GM10248 (cell line): ENCODE results near the gene EEF1AKMT1.

Experiments used
- CTCF ChIA-PET: fragments of 300-600 bp; sonication (Branson Sonifier 250); formaldehyde crosslinking; extraction: SDS; loops from one replicate; lab custom pipeline; 2021; ENCODE audit warnings: antibody characterized with exemption; lab: Yijun Ruan, JAX
- POLR2A ChIA-PET: fragments of 350-650 bp; sonication (Branson Sonifier 250); formaldehyde crosslinking; extraction: SDS; loops from one replicate; lab custom pipeline; 2020; ENCODE audit warnings: antibody characterized with exemption; lab: Yijun Ruan, JAX
- DNase-seq: peaks from one replicate; pipeline ENCODE4 v3.0.0; 2012; ENCODE audit errors: extremely low spot score
- CTCF ChIP-seq: IDR thresholded peaks from 2 replicates; pipeline ENCODE4 v1.5.1; 2012; ENCODE audit warnings: mild to moderate bottlenecking, low read depth; ENCODE audit errors: extremely low read depth, missing control alignments, control extremely low read depth

Gene EEF1AKMT1

GRCh38 chr13:20704459-20705069 is 69.2 kb downstream of the EEF1AKMT1 start:
- DNase-seq, result no peak
- no peak for TF ChIP-seq CTCF
- ChIA-PET POLR2A (interaction anchor here (0.6 kb wide), 1 partner anchor 947 kb away, joined by 4 read pairs; no protein-coding TSS in a partner anchor), CTCF (interaction anchor here (0.7 to 5.9 kb wide), 16 partner anchors 8 to 224 kb away, joined by 3 to 34 read pairs (median 4); partner anchors contain the start of gene CRYL1)

- ChIA-PET POLR2A (interaction anchor here (0.7 kb wide), 1 partner anchor 145 kb away, joined by 3 read pairs; no protein-coding TSS in a partner anchor), CTCF (interaction anchor here (0.6 to 5.9 kb wide), 17 partner anchors 9 to 225 kb away, joined by 3 to 34 read pairs (median 4); no protein-coding TSS in a partner anchor)
- peak; percentile 67 for TF ChIP-seq CTCF
- DNase-seq, result peak; percentile 90
These were observed 69.8 kb downstream of the EEF1AKMT1 start for GRCh38 chr13:20703780-20704458.

- CTCF ChIA-PET, result interaction anchor here (0.6 to 5.9 kb wide), 18 partner anchors 10 to 225 kb away, joined by 3 to 34 read pairs (median 4); no protein-coding TSS in a partner anchor
- peak; percentile 63 for DNase-seq
- POLR2A ChIA-PET, result interaction anchor here (0.7 kb wide), 1 partner anchor 144 kb away, joined by 3 read pairs; no protein-coding TSS in a partner anchor
These were observed 70.6 kb downstream of the EEF1AKMT1 start, which contains the start of gene IL17D for GRCh38 chr13:20702915-20703779. IL17D (plus strand) TSS chr13:20703699; CDS start chr13:20704002, 303 bp downstream.

GRCh38 chr13:20702530-20702914 is 71.2 kb downstream of the EEF1AKMT1 start:
- no peak for TF ChIP-seq CTCF

More at GRCh38 chr13:20702915-20703779, 70.6 kb downstream of the EEF1AKMT1 start, which contains the start of gene IL17D:
- TF ChIP-seq CTCF, result no peak

GRCh38 chr13:20701461-20701860 is 72.3 kb downstream of the EEF1AKMT1 start:
- no peak for TF ChIP-seq CTCF
- ChIA-PET POLR2A (no interaction called here), CTCF (interaction anchor here (1.2 to 5.9 kb wide), 4 partner anchors 11 to 117 kb away, joined by 3 to 34 read pairs (median 4); no protein-coding TSS in a partner anchor)
- no peak for DNase-seq

More at GRCh38 chr13:20702530-20702914, 71.2 kb downstream of the EEF1AKMT1 start:
- ChIA-PET CTCF (interaction anchor here (0.9 to 5.9 kb wide), 8 partner anchors 10 to 247 kb away, joined by 3 to 34 read pairs (median 7); no protein-coding TSS in a partner anchor), POLR2A (no interaction called here)
- DNase-seq, result no peak

GRCh38 chr13:20700288-20700687 is 73.5 kb downstream of the EEF1AKMT1 start:
- ChIA-PET CTCF (interaction anchor here (5.9 kb wide), 1 partner anchor 13 kb away, joined by 34 read pairs; no protein-coding TSS in a partner anchor), POLR2A (no interaction called here)
- DNase-seq, result no peak
- no peak for TF ChIP-seq CTCF
